ENCODE measurements around the gene NEK7. TPM values are rescaled to one million over a fixed set of nuclear protein-coding genes. Genes with fewer than 3 reads are reported as not detected.

NEK7 gene
- total and polyA plus RNA-seq, 2 donors (not counting 1 experiment from before 2014, with no cell fraction given), result 8.1 to 75.4 TPM

DNA sequence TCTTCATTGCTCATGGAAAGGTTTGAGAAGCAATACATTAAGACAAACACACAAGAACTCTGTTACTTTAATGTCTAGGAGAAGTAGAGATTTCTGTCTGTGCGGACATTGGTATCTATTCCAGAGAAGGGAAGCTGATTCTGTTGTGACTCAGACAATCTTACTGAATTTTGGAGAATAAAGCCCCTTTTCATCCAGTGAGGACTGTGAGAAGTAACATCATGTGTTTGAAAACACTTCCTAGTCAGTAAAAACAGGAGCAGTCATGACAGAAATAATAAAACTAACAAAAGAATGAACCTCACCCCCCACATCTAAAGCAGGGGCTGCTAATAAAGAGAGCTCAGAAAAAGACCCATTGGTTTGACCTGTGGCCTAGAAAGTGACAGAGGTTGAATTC, 46.6 kb downstream of the NEK7 start:
- Histone ChIP-seq H3K79me2 (ENCODE audit: control insufficient read depth, insufficient read depth, low read length) (peaks cover 92% of the 10 kb centered on the region), H3K27me3 (replicated peaks in 1 of 4; ENCODE audit: control extremely low read depth in 1 of 4, control insufficient read depth in 3 of 4, insufficient read depth in 4 of 4, low read length in 3 of 4) (no peaks in the 10 kb centered on the region), H3K27ac (ENCODE audit: low read length in 2 of 2) (no peak overlapping the region), H3K4me3 (ENCODE audit: control extremely low read depth in 1 of 5, extremely low read depth in 1 of 5, insufficient read depth in 1 of 5, low read depth in 2 of 5, low read length in 4 of 5) (no peak overlapping the region), H3K4me1 (ENCODE audit: control insufficient read depth in 2 of 2, insufficient read depth in 2 of 2, low read length in 2 of 2) (peaks cover 8 to 23% of the 10 kb centered on the region in 2 donors), H3K4me2 (replicated peaks; ENCODE audit: low read depth, low read length, poor library complexity, severe bottlenecking) (no peak overlapping the region), H3K9me3 (ENCODE audit: control extremely low read depth in 1 of 3, control insufficient read depth in 2 of 3, insufficient read depth in 1 of 3, low read length in 2 of 3) (no peaks in the 10 kb centered on the region), H3K36me3 (replicated peaks in 1 of 2; ENCODE audit: control extremely low read depth in 1 of 2, control insufficient read depth in 1 of 2, extremely low read depth in 1 of 2, insufficient read depth in 2 of 2, low read length in 1 of 2) (no peaks in the 10 kb centered on the region), H3K9ac (ENCODE audit: low read length) (no peak overlapping the region), H4K20me1 (ENCODE audit: control insufficient read depth, insufficient read depth, low read length, poor library complexity, severe bottlenecking) (peaks cover 78% of the 10 kb centered on the region), H2AFZ (ENCODE audit: insufficient read depth, low read depth, low read length, poor library complexity, severe bottlenecking) (no peak overlapping the region)
- Mint-ChIP-seq H3K4me1 (peaks cover 60% of the 10 kb centered on the region), H3K27ac (no peak overlapping the region), H3K27me3 (no peaks in the 10 kb centered on the region), H3K9me3 (ENCODE audit: insufficient read depth) (no peaks in the 10 kb centered on the region), H3K4me3 (no peak overlapping the region)
- CTCF ChIA-PET, result no interaction called here
- POLR2A ChIA-PET, result no interaction called here
- DNase-seq (no peak), ATAC-seq (ENCODE audit: low read depth) (no peak)
- no peak for TF ChIP-seq EZH2 (IDR thresholded peaks at IDR 0.05; ENCODE audit: borderline replicate concordance, insufficient read depth, low read depth, low read length, poor library complexity, severe bottlenecking)
- TF ChIP-seq, protein P1, sequence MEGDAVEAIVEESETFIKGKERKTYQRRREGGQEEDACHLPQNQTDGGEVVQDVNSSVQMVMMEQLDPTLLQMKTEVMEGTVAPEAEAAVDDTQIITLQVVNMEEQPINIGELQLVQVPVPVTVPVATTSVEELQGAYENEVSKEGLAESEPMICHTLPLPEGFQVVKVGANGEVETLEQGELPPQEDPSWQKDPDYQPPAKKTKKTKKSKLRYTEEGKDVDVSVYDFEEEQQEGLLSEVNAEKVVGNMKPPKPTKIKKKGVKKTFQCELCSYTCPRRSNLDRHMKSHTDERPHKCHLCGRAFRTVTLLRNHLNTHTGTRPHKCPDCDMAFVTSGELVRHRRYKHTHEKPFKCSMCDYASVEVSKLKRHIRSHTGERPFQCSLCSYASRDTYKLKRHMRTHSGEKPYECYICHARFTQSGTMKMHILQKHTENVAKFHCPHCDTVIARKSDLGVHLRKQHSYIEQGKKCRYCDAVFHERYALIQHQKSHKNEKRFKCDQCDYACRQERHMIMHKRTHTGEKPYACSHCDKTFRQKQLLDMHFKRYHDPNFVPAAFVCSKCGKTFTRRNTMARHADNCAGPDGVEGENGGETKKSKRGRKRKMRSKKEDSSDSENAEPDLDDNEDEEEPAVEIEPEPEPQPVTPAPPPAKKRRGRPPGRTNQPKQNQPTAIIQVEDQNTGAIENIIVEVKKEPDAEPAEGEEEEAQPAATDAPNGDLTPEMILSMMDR (IDR thresholded peaks at IDR 0.05), result no peak
- no CpG with 5 or more reads among the region's 1 CpG for WGBS (ENCODE audit: insufficient coverage)
- intact Hi-C loops (cut with micrococcal nuclease), result loop anchor here (10.0 kb wide), 1 partner anchor 49 kb away; the partner anchor contains the start of gene NEK7

- H3K4me2 ChIP-seq (replicated peaks; ENCODE audit: low read depth, low read length, poor library complexity, severe bottlenecking), result no peak overlapping the region
- ChIA-PET POLR2A (no interaction called here), CTCF (interaction anchor here (0.7 kb wide), 1 partner anchor 128 kb away, joined by 5 read pairs; no protein-coding TSS in a partner anchor)
- H3K79me2 ChIP-seq (ENCODE audit: control insufficient read depth, insufficient read depth, low read length), result peaks cover 79% of the 10 kb centered on the region
- ATAC-seq (ENCODE audit: low read depth) (no peak), DNase-seq (no peak)
- H4K20me1 ChIP-seq (ENCODE audit: control insufficient read depth, insufficient read depth, low read length, poor library complexity, severe bottlenecking), result peaks cover 72% of the 10 kb centered on the region
- WGBS (ENCODE audit: insufficient coverage), result 100% methylated on average over 2 of the region's 5 CpGs
- no peaks in the 10 kb centered on the region for H3K27me3 ChIP-seq (replicated peaks in 1 of 4; ENCODE audit: control extremely low read depth in 1 of 4, control insufficient read depth in 3 of 4, insufficient read depth in 4 of 4, low read length in 3 of 4)
- no peak overlapping the region for H3K4me3 ChIP-seq (ENCODE audit: control extremely low read depth in 1 of 5, extremely low read depth in 1 of 5, insufficient read depth in 1 of 5, low read depth in 2 of 5, low read length in 4 of 5)
- H3K36me3 ChIP-seq (replicated peaks in 1 of 2; ENCODE audit: control extremely low read depth in 1 of 2, control insufficient read depth in 1 of 2, extremely low read depth in 1 of 2, insufficient read depth in 2 of 2, low read length in 1 of 2), result no peaks in the 10 kb centered on the region
- H3K9me3 ChIP-seq (ENCODE audit: control extremely low read depth in 1 of 3, control insufficient read depth in 2 of 3, insufficient read depth in 1 of 3, low read length in 2 of 3), result no peaks in the 10 kb centered on the region
- no peak overlapping the region for H3K9ac ChIP-seq (ENCODE audit: low read length)
- H2AFZ ChIP-seq (ENCODE audit: insufficient read depth, low read depth, low read length, poor library complexity, severe bottlenecking), result no peak overlapping the region
- no peak overlapping the region for H3K27ac ChIP-seq (ENCODE audit: low read length in 2 of 2)
- Mint-ChIP-seq H3K4me3 (no peak overlapping the region), H3K9me3 (ENCODE audit: insufficient read depth) (no peaks in the 10 kb centered on the region), H3K4me1 (peaks cover 50% of the 10 kb centered on the region), H3K27ac (no peak overlapping the region), H3K27me3 (no peaks in the 10 kb centered on the region)
- intact Hi-C loops (cut with micrococcal nuclease), result loop anchor here (5.0 to 10.0 kb wide), 2 partner anchors 33 to 50 kb away; partner anchors contain the start of gene NEK7
- no peak for TF ChIP-seq EZH2 (IDR thresholded peaks at IDR 0.05; ENCODE audit: borderline replicate concordance, insufficient read depth, low read depth, low read length, poor library complexity, severe bottlenecking)
- TF ChIP-seq, protein P1 (IDR thresholded peaks at IDR 0.05), result no peak
- peaks cover 0 to 14% of the 10 kb centered on the region in 2 donors for H3K4me1 ChIP-seq (ENCODE audit: control insufficient read depth in 2 of 2, insufficient read depth in 2 of 2, low read length in 2 of 2)
These were observed 48.4 kb downstream of the NEK7 start for GRCh38 chr1:198205016-198205684.

All from B cell (primary cell).